H1 (cell line): ENCODE measurements around the gene WNK4. TPM values are rescaled to one million over a fixed set of nuclear protein-coding genes. Genes with fewer than 3 reads are reported as not detected.
A peak's percentile ranks its signal among the peaks of the same experiment; 100 is the strongest.

ENCODE experiments used
- CTCF ChIA-PET: fragments of 300-600 bp; sonication (Branson Sonifier 250); formaldehyde crosslinking; loops from one replicate; lab custom pipeline; 2021; ENCODE audit not compliant: partially characterized antibody; lab: Charles Lee
- POLR2A ChIA-PET: fragments of 300-600 bp; sonication (Branson Sonifier 250); formaldehyde crosslinking; loops from one replicate; lab custom pipeline; 2021; ENCODE audit warnings: inconsistent platforms; ENCODE audit not compliant: partially characterized antibody; lab: Charles Lee
- DNase-seq, 2 experiments: peaks; one replicate each; pipeline versions ENCODE4 v3.0.0 to v3.0.0-alpha.2; 2010 to 2022; ENCODE audit warnings: low spot score in 2 of 2, low read depth in 1 of 2, mixed read lengths in 1 of 2
- FAIRE-seq: peaks from 2 replicates; lab custom pipeline; 2011; peaks lifted over from hg19 to GRCh38; lab: Jason Lieb, UNC
- H2AFZ ChIP-seq: 2 replicates; pipeline ENCODE4 v1.8.1; 2012; ENCODE audit warnings: low read length, inconsistent platforms
- H2AK5ac ChIP-seq: 2 replicates; pipeline ENCODE4 v1.6.1; 2013; ENCODE audit warnings: low read depth, low read length
- H2BK120ac ChIP-seq: replicated peaks from 2 replicates; pipeline ENCODE3; 2013; ENCODE audit warnings: low read depth, low read length, inconsistent platforms
- H2BK12ac ChIP-seq: 2 replicates; pipeline ENCODE4 v1.6.1; 2013; ENCODE audit warnings: low read depth, low read length
- H2BK15ac ChIP-seq: 2 replicates; pipeline ENCODE4 v1.6.1; 2013; ENCODE audit warnings: low read length
- H2BK20ac ChIP-seq: 2 replicates; pipeline ENCODE4 v1.6.1; 2013; ENCODE audit warnings: low read length
- H2BK5ac ChIP-seq: 2 replicates; pipeline ENCODE4 v1.6.1; 2013; ENCODE audit warnings: low read depth, low read length
- H3K14ac ChIP-seq: 2 replicates; pipeline ENCODE4 v1.6.1; 2013; ENCODE audit warnings: inconsistent platforms; ENCODE audit not compliant: insufficient read length
- H3K18ac ChIP-seq: 2 replicates; pipeline ENCODE4 v1.6.1; 2013; ENCODE audit warnings: low read length; ENCODE audit errors: extremely low read depth
- H3K23ac ChIP-seq: 2 replicates; pipeline ENCODE4 v1.6.1; 2013; ENCODE audit warnings: inconsistent platforms; ENCODE audit not compliant: insufficient read length
- H3K23me2 ChIP-seq: 2 replicates; pipeline ENCODE4 v1.6.1; 2013; ENCODE audit warnings: low read depth, low read length
- H3K27ac ChIP-seq: 2 replicates; pipeline ENCODE4 v1.6.1; 2011; ENCODE audit warnings: low read depth, low read length, inconsistent platforms
- H3K27me3 ChIP-seq, 4 experiments: replicated peaks in 1 of 4; 1 replicate in 1 of 4; 2 replicates in 3 of 4; pipeline versions ENCODE4 v1.6.1 to v1.8.1; 2011 to 2013; ENCODE audit warnings: low read length in 3 of 4, mild to moderate bottlenecking in 3 of 4, inconsistent platforms in 2 of 4, mixed read lengths in 2 of 4, moderate library complexity in 1 of 4; ENCODE audit not compliant: control insufficient read depth in 3 of 4, insufficient read depth in 3 of 4; ENCODE audit errors: extremely low read depth in 1 of 4
- H3K36me3 ChIP-seq, 4 experiments: 2 replicates each; pipeline versions ENCODE4 v1.6.1 to v1.8.1; 2011 to 2013; ENCODE audit warnings: mild to moderate bottlenecking in 4 of 4, low read length in 3 of 4, moderate library complexity in 2 of 4, control low read depth in 1 of 4, inconsistent platforms in 1 of 4; ENCODE audit not compliant: insufficient read depth in 4 of 4, control insufficient read depth in 2 of 4
- H3K4ac ChIP-seq: replicated peaks from 2 replicates; pipeline ENCODE3; 2013; ENCODE audit warnings: low read length, low read depth, mixed read lengths, inconsistent platforms; ENCODE audit not compliant: insufficient read length
- H3K4me1 ChIP-seq, 4 experiments: replicated peaks in 1 of 4; 1 replicate in 1 of 4; 2 replicates in 3 of 4; pipeline versions ENCODE4 v1.6.1 to v1.8.1; 2011 to 2013; ENCODE audit warnings: low read length in 3 of 4, inconsistent platforms in 2 of 4, mixed read lengths in 1 of 4; ENCODE audit not compliant: insufficient read depth in 4 of 4, control insufficient read depth in 3 of 4
- H3K4me2 ChIP-seq, 2 experiments: 2 replicates each; pipeline versions ENCODE4 v1.6.1 to v1.8.1; 2011 to 2013; ENCODE audit warnings: low read depth in 2 of 2, low read length in 2 of 2, control low read depth in 1 of 2, inconsistent platforms in 1 of 2, mild to moderate bottlenecking in 1 of 2; ENCODE audit not compliant: insufficient read depth in 1 of 2
- H3K4me3 ChIP-seq, 4 experiments: fragments of 200-600, 300-600 bp in 1 of 4; sonication (generic), shearing (Covaris generic), sonication (Bioruptor Twin) in 1 of 4; 2 replicates each; pipeline versions ENCODE4 v1.5.1 to v1.8.1; 2011 to 2016; ENCODE audit warnings: low read length in 4 of 4, low read depth in 3 of 4, control low read depth in 2 of 4, inconsistent platforms in 2 of 4, mild to moderate bottlenecking in 2 of 4, mixed read lengths in 1 of 4, moderate library complexity in 1 of 4; ENCODE audit not compliant: insufficient read depth in 2 of 4; ENCODE audit errors: extremely low read depth in 1 of 4
- H3K56ac ChIP-seq: replicated peaks from 2 replicates; pipeline ENCODE3; 2013; ENCODE audit warnings: low read depth, mild to moderate bottlenecking, mixed read lengths, low read length, inconsistent platforms; ENCODE audit not compliant: insufficient read length
- H3K79me1 ChIP-seq: 2 replicates; pipeline ENCODE4 v1.6.1; 2013; ENCODE audit warnings: low read depth, low read length, control low read depth
- H3K79me2 ChIP-seq, 2 experiments: 2 replicates each; pipeline versions ENCODE4 v1.6.1 to v1.8.1; 2012 to 2013; ENCODE audit warnings: low read length in 2 of 2, mild to moderate bottlenecking in 2 of 2, inconsistent platforms in 1 of 2; ENCODE audit not compliant: insufficient read depth in 2 of 2, control insufficient read depth in 1 of 2
- H3K9ac ChIP-seq, 4 experiments: replicated peaks in 1 of 4; 1 replicate in 1 of 4; 2 replicates in 3 of 4; pipeline versions ENCODE4 v1.6.1 to v1.8.1; 2011 to 2013; ENCODE audit warnings: low read depth in 3 of 4, low read length in 3 of 4, control low read depth in 2 of 4, mild to moderate bottlenecking in 2 of 4, moderate library complexity in 2 of 4, inconsistent platforms in 1 of 4; ENCODE audit errors: extremely low read depth in 1 of 4
- H3K9me3 ChIP-seq, 2 experiments: 2 replicates each; pipeline versions ENCODE4 v1.6.1 to v1.8.1; 2012 to 2013; ENCODE audit warnings: mild to moderate bottlenecking in 2 of 2, moderate library complexity in 2 of 2, control low read depth in 1 of 2, inconsistent platforms in 1 of 2, low read depth in 1 of 2, low read length in 1 of 2, mixed read lengths in 1 of 2; ENCODE audit not compliant: insufficient read depth in 2 of 2
- H4K20me1 ChIP-seq, 2 experiments: replicated peaks in 1 of 2; 2 replicates each; pipeline versions ENCODE3 to v1.8.1; 2011 to 2013; ENCODE audit warnings: inconsistent platforms in 2 of 2, low read length in 2 of 2, mild to moderate bottlenecking in 1 of 2; ENCODE audit not compliant: insufficient read depth in 2 of 2, control insufficient read depth in 1 of 2
- H4K5ac ChIP-seq: 2 replicates; pipeline ENCODE4 v1.6.1; 2013; ENCODE audit warnings: low read length, low read depth, mixed read lengths, inconsistent platforms; ENCODE audit not compliant: insufficient read length
- H4K8ac ChIP-seq: 2 replicates; pipeline ENCODE4 v1.8.0; 2013; ENCODE audit warnings: mild to moderate bottlenecking, moderate library complexity, low read length, inconsistent platforms; ENCODE audit not compliant: insufficient read depth; ENCODE audit errors: extremely low read depth
- H4K91ac ChIP-seq: replicated peaks from 2 replicates; pipeline ENCODE3; 2013; ENCODE audit warnings: low read length, mixed read lengths, inconsistent platforms; ENCODE audit not compliant: insufficient read length
- ATF2 ChIP-seq: IDR thresholded peaks from 2 replicates; pipeline ENCODE4 v1.6.1; 2012; ENCODE audit warnings: low read length, inconsistent platforms
- BCL11A ChIP-seq, 2 experiments: IDR thresholded peaks; one replicate each; pipeline ENCODE4 v1.6.1; 2011; ENCODE audit warnings: low read depth in 2 of 2, low read length in 2 of 2, mild to moderate bottlenecking in 2 of 2
- KDM4A ChIP-seq: IDR thresholded peaks from one replicate; pipeline ENCODE4 v1.7.1; 2012; ENCODE audit warnings: low read depth, mild to moderate bottlenecking, moderate library complexity, low read length, inconsistent platforms; ENCODE audit not compliant: severe bottlenecking
- KDM5A ChIP-seq: fragments of 200-600 bp; IDR thresholded peaks from 2 replicates; pipeline ENCODE4 v1.7.1; 2012; ENCODE audit warnings: mild to moderate bottlenecking, low read length, inconsistent platforms, mixed read lengths
- MAX ChIP-seq: IDR thresholded peaks from 2 replicates; pipeline ENCODE4 v1.6.1; 2012; ENCODE audit warnings: inconsistent platforms
- POLR2A ChIP-seq, 2 experiments: IDR thresholded peaks; 1 replicate in 1 of 2; 2 replicates in 1 of 2; pipeline ENCODE4 v1.6.1; 2011; ENCODE audit warnings: low read depth in 2 of 2, low read length in 2 of 2, mild to moderate bottlenecking in 2 of 2; ENCODE audit errors: control extremely low read depth in 1 of 2
- WGBS, 2 experiments: shearing (Covaris generic) in 1 of 2; methylation state at CpG; one replicate each; pipeline versions ENCODE4 v1.1.6 to v1.1.7; 2013 to 2015; ENCODE audit warnings: low lambda C conversion rate in 2 of 2, mixed read lengths in 2 of 2, inconsistent platforms in 1 of 2, low coverage in 1 of 2, missing lambda C conversion rate in 1 of 2; ENCODE audit not compliant: insufficient replicate concordance in 2 of 2, insufficient coverage in 1 of 2, insufficient read length in 1 of 2; ENCODE audit errors: extremely low coverage in 1 of 2, missing lambda C conversion rate in 1 of 2; 5-methylcytosine and 5-hydroxymethylcytosine counted together
- polyA plus RNA-seq, 7 experiments: library from polyadenylated mRNA; depleted of rRNA in 3 of 7; stranded (reverse) in 5 of 7; unstranded in 2 of 7; fragments of >200 nt in 5 of 7; fragments of 200-250 nt in 2 of 7; gene quantifications; 1 replicate in 5 of 7; 2 replicates in 1 of 7; 4 replicates in 1 of 7; pipeline versions ENCODE4 v1.2.1 to v1.2.3, GENCODE V29; 2011 to 2013; ENCODE audit warnings: missing spikeins in 2 of 7, mixed read lengths in 2 of 7
- total RNA-seq: library from RNA; stranded (reverse); fragmentation: NEBNext Ultra II Directional; extraction: Animal tissue kit (Norgen Biotek cat#: 25700); gene quantifications from 2 replicates; pipeline ENCODE4 v1.2.1, GENCODE V29; 2021

The WNK4 gene
- total and polyA plus RNA-seq, 2 of the 8 experiments (the other 6 are each of a cell fraction or from before 2014, with no cell fraction given), result 0.21 to 1.7 TPM

- no peak overlapping the region; the same call in 1 of the 2 replicates for H2BK15ac ChIP-seq
- H3K23ac ChIP-seq, result no peak overlapping the region
- peaks cover 12 to 28% (median 24%) of the 10 kb centered on the region in 4 experiments for H3K27me3 ChIP-seq
- no peak overlapping the region for H3K27ac ChIP-seq
- H2BK120ac ChIP-seq, result no peak overlapping the region
- 0 out of 7 replicates have a peak overlapping the region, but pooled peaks of 1 of the 4 experiments have one; percentile 14 for H3K9ac ChIP-seq
- no peak overlapping the region for H2AK5ac ChIP-seq
- no peak overlapping the region for H2BK5ac ChIP-seq
- no peaks in the 10 kb centered on the region for H3K36me3 ChIP-seq
- no peak overlapping the region for H2BK12ac ChIP-seq
- CTCF ChIA-PET, result interaction anchor here (0.6 to 5.9 kb wide), 15 partner anchors 11 to 184 kb away, joined by 3 to 81 read pairs (median 6); partner anchors contain the start of genes CNTD1, COA3, PSMC3IP and VPS25
- peaks cover 5 to 17% (median 9%) of the 10 kb centered on the region in 4 experiments for H3K4me1 ChIP-seq
- H3K23me2 ChIP-seq, result peaks cover 12% of the 10 kb centered on the region; the same call in 1 of the 2 replicates
- POLR2A ChIA-PET, result interaction anchor here (0.8 to 4.3 kb wide), 8 partner anchors 12 to 184 kb away, joined by 3 to 46 read pairs (median 4); partner anchors contain the start of genes PSMC3IP, VPS25 and WNK4
- peak overlapping the region; percentile 42 to 86 (median 60) for H3K4me3 ChIP-seq
- WGBS, 2 experiments, result 80% methylated on average over 12 of the region's 12 CpGs; no CpG with 5 or more reads in 1 of the 2 experiments
- DNase-seq (no peak), FAIRE-seq (no peak)
- H3K79me1 ChIP-seq, result no peaks in the 10 kb centered on the region
- no peak for TF ChIP-seq BCL11A (IDR thresholded peaks at IDR 0.05; ENCODE audit: low read depth in 2 of 2, low read length in 2 of 2)
- no peak for TF ChIP-seq ATF2
- TF ChIP-seq MAX, result no peak
- TF ChIP-seq POLR2A (IDR thresholded peaks at IDR 0.05; ENCODE audit: control extremely low read depth in 1 of 2, low read depth in 2 of 2, low read length in 2 of 2), result no peak
- no peak for TF ChIP-seq KDM4A
- no peak for TF ChIP-seq KDM5A
- H3K4ac ChIP-seq, result no peak overlapping the region
- H4K8ac ChIP-seq, result peak overlapping the region; percentile 73
- H2BK20ac ChIP-seq, result no peak overlapping the region
- no peak overlapping the region for H4K5ac ChIP-seq
- H2AFZ ChIP-seq, result no peak overlapping the region
- H3K9me3 ChIP-seq, result no peaks in the 10 kb centered on the region
- H3K18ac ChIP-seq, result peak overlapping the region; percentile 38; the same call in 1 of the 2 replicates
- H4K91ac ChIP-seq, result no peak overlapping the region
- no peak overlapping the region for H3K14ac ChIP-seq
- H3K79me2 ChIP-seq, result no peaks in the 10 kb centered on the region
- H3K56ac ChIP-seq, result no peak overlapping the region
- peak overlapping the region; percentile 79 to 83 for H3K4me2 ChIP-seq
- H4K20me1 ChIP-seq, result no peaks in the 10 kb centered on the region
Observed at GRCh38 chr17:42761638-42762037, 18.8 kb upstream of the WNK4 start.
